ENCODE measurements around the gene COP1. TPM values are rescaled to one million over a fixed set of nuclear protein-coding genes. Genes with fewer than 3 reads are reported as not detected.

The COP1 gene
- total RNA-seq, 1 donor from 2014 or later: 39.1 TPM

DNA sequence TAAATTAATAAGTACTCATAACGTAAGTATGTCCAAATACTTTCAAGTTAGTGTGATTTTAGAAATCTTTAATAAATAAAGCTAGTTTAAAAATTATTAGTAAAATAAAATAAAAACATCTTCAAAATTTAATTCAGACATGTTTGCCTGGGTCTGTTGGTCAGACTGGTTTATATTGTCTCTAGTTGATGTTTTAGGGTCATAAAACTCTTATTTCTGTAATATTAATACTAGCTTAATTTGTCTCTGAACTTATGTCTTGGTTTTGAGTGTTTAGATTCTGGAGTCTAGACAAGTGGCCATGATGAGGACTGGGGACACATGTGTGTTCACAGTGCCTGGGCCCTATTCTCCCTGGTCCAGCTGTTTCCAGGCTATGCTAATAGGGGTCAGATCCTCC lies 279.1 kb downstream of the COP1 start:
- Mint-ChIP-seq H3K9me3 (ENCODE audit: unreplicated experiment) (no peaks in the 10 kb centered on the region), H3K4me1 (ENCODE audit: unreplicated experiment) (no peaks in the 10 kb centered on the region), H3K4me3 (ENCODE audit: unreplicated experiment) (no peak overlapping the region), H3K27me3 (ENCODE audit: unreplicated experiment) (no peaks in the 10 kb centered on the region), H3K27ac (ENCODE audit: unreplicated experiment) (no peak overlapping the region), H3K36me3 (ENCODE audit: unreplicated experiment) (peaks cover 12% of the 10 kb centered on the region)
- DNase-seq (ENCODE audit: extremely low spot score, unreplicated experiment): no peak
- TF ChIP-seq, protein P1, sequence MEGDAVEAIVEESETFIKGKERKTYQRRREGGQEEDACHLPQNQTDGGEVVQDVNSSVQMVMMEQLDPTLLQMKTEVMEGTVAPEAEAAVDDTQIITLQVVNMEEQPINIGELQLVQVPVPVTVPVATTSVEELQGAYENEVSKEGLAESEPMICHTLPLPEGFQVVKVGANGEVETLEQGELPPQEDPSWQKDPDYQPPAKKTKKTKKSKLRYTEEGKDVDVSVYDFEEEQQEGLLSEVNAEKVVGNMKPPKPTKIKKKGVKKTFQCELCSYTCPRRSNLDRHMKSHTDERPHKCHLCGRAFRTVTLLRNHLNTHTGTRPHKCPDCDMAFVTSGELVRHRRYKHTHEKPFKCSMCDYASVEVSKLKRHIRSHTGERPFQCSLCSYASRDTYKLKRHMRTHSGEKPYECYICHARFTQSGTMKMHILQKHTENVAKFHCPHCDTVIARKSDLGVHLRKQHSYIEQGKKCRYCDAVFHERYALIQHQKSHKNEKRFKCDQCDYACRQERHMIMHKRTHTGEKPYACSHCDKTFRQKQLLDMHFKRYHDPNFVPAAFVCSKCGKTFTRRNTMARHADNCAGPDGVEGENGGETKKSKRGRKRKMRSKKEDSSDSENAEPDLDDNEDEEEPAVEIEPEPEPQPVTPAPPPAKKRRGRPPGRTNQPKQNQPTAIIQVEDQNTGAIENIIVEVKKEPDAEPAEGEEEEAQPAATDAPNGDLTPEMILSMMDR (IDR thresholded peaks at IDR 0.05): no peak

GRCh38 chr1:175922254-175922881 lies 284.7 kb downstream of the COP1 start:
- TF ChIP-seq, protein P1 (IDR thresholded peaks at IDR 0.05): no peak
- no peaks in the 10 kb centered on the region for H3K9me3 Mint-ChIP-seq (ENCODE audit: unreplicated experiment)
- DNase-seq (ENCODE audit: extremely low spot score, unreplicated experiment): no peak
- H3K4me1 Mint-ChIP-seq (ENCODE audit: unreplicated experiment): no peaks in the 10 kb centered on the region
- H3K4me3 Mint-ChIP-seq (ENCODE audit: unreplicated experiment): no peak overlapping the region
- peaks cover 13% of the 10 kb centered on the region for H3K36me3 Mint-ChIP-seq (ENCODE audit: unreplicated experiment)
- no peaks in the 10 kb centered on the region for H3K27me3 Mint-ChIP-seq (ENCODE audit: unreplicated experiment)
- H3K27ac Mint-ChIP-seq (ENCODE audit: unreplicated experiment): no peak overlapping the region

- Mint-ChIP-seq H3K9me3 (ENCODE audit: unreplicated experiment) (no peaks in the 10 kb centered on the region), H3K27me3 (ENCODE audit: unreplicated experiment) (no peaks in the 10 kb centered on the region), H3K4me1 (ENCODE audit: unreplicated experiment) (no peaks in the 10 kb centered on the region), H3K4me3 (ENCODE audit: unreplicated experiment) (no peak overlapping the region), H3K27ac (ENCODE audit: unreplicated experiment) (no peak overlapping the region), H3K36me3 (ENCODE audit: unreplicated experiment) (peaks cover 12% of the 10 kb centered on the region)
- no peak for DNase-seq (ENCODE audit: extremely low spot score, unreplicated experiment)
- TF ChIP-seq, protein P1 (IDR thresholded peaks at IDR 0.05): no peak
Observed at GRCh38 chr1:175920381-175920780, 286.7 kb downstream of the COP1 start.

DNA sequence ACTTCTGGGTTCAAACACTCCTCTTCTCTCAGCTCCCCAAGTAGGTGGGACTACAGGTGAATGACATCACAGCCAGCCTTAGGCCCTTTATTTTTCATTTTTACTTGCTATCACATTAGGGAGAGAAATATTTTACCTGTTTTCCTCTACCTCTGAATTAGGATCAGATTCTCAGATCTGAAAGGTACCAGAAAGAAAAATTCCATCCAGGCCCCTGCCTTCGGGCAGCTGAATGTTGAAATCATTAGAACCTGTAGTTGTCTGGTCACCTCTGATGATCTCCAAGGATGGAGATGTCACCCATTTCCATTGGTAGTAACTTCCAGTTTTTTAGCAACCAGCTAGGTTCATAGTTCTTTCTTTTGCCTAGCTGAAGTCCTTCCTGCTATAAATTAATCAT lies 288.1 kb downstream of the COP1 start:
- Mint-ChIP-seq H3K4me3 (ENCODE audit: unreplicated experiment) (no peak overlapping the region), H3K4me1 (ENCODE audit: unreplicated experiment) (no peaks in the 10 kb centered on the region), H3K9me3 (ENCODE audit: unreplicated experiment) (no peaks in the 10 kb centered on the region), H3K36me3 (ENCODE audit: unreplicated experiment) (peaks cover 10% of the 10 kb centered on the region), H3K27me3 (ENCODE audit: unreplicated experiment) (no peaks in the 10 kb centered on the region), H3K27ac (ENCODE audit: unreplicated experiment) (no peak overlapping the region)
- TF ChIP-seq, protein P1 (IDR thresholded peaks at IDR 0.05): no peak
- DNase-seq (ENCODE audit: extremely low spot score, unreplicated experiment): no peak

DNA sequence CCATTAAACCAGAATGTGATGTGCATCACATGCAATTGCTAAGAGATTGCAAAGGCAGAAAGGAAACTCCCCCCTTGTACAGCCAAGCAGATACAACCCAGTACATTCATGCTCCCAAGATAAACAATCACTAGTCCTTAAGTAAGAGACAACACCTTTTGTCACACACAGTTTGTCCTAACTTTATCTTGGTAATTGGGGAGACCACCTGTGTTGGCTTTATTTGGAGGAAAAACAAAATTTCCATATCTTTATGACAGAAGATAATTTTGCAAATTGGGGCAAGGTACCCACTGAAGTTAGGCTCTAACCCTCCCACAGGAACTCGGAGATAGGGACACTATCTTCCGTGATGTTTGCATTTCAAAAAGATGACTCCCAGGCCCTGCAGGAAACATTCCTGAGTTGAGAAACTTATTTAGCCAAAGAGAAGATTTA lies 288.7 kb downstream of the COP1 start:
- Mint-ChIP-seq H3K4me1 (ENCODE audit: unreplicated experiment) (no peaks in the 10 kb centered on the region), H3K36me3 (ENCODE audit: unreplicated experiment) (peaks cover 10% of the 10 kb centered on the region), H3K27ac (ENCODE audit: unreplicated experiment) (no peak overlapping the region), H3K4me3 (ENCODE audit: unreplicated experiment) (no peak overlapping the region), H3K9me3 (ENCODE audit: unreplicated experiment) (no peaks in the 10 kb centered on the region), H3K27me3 (ENCODE audit: unreplicated experiment) (no peaks in the 10 kb centered on the region)
- DNase-seq (ENCODE audit: extremely low spot score, unreplicated experiment): no peak
- TF ChIP-seq, protein P1 (IDR thresholded peaks at IDR 0.05): no peak

Data from osteocyte (in vitro differentiated cells).